Measurements from ENCODE around the gene PGAM1. TPM values are rescaled to one million over a fixed set of nuclear protein-coding genes. Genes with fewer than 3 reads are reported as not detected.

The PGAM1 gene
- total RNA-seq, 3 donors from 2014 or later = 1,128 to 1,173 (median 1,167) TPM

DNA sequence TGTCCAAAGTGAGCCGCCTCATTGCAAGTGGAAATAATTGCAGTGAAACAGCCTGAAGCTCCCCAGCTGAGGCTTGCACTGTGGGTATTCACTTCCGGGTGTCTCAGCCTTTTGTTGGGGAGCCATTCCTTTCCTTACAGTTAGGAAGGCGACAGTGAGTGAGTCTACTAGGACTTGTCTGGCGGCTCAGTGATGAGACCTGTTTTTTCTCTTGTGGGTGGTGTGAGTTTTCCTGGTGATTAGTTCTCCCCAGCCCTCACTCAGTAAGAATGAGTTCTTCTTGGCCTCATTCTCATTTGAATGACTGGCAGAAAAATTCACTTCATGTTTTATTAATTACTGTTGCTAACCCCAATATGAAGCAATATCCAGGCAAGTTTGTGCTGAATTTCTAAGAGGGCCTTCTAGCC, 2.6 kb downstream of the PGAM1 start:
- Mint-ChIP-seq H3K27me3 (ENCODE audit: low read depth) (no peaks in the 10 kb centered on the region), H3K36me3 (ENCODE audit: insufficient read depth) (peaks cover 36% of the 10 kb centered on the region), H3K4me1 (ENCODE audit: low read depth) (peaks cover 31% of the 10 kb centered on the region), H3K4me3 (peak overlapping the region; percentile 94), H3K9me3 (no peaks in the 10 kb centered on the region)
- no peak for ATAC-seq
- peak; percentile 45 for DNase-seq

DNA sequence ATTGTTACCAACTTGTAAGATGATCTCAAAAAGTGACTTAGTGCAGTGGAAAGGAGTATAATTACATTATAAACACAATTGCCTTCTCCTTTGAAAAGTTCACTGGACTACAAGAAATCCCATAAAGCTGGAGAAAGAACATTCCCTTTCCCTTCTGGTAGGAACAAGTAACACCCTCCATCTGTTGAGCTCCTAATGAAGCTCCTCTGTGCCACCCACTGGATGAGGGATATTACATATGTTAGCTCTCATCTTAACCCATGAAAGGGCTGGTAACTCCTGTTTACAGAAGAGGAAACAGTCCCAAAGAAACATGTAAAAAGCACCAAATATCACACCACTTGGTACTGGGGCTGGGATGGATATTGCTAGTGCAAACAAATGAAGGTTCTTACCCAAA, 8.1 kb downstream of the PGAM1 start:
- no peak for ATAC-seq
- peaks cover 29% of the 10 kb centered on the region for H3K36me3 Mint-ChIP-seq (ENCODE audit: insufficient read depth)

DNA sequence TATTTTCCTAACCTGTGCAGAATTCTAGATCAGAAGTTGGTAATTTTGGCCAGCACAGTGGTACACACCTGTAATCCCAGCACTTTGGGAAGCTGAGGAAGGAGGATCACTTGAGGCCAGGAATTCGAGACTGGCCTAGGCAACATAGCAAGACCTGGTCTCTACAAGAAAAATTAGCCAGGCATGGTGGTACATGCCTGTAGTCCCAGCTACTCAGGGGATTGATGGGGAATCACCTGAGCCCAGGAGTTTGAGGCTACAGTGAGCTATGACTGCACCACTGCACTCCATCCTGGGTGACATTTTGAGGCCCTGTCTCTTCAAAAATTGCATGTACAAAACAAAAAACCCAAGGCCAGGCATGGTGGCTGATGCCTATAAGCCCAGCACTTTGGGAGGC, 8.6 kb downstream of the PGAM1 start:
- ATAC-seq = peak in 1 of 2 donors; percentile 33
- no peaks in the 10 kb centered on the region for H3K9me3 Mint-ChIP-seq
- H3K4me1 Mint-ChIP-seq (ENCODE audit: low read depth) = peaks cover 7% of the 10 kb centered on the region
- DNase-seq = no peak
- H3K4me3 Mint-ChIP-seq = no peak overlapping the region
- peaks cover 25% of the 10 kb centered on the region for H3K36me3 Mint-ChIP-seq (ENCODE audit: insufficient read depth)
- no peaks in the 10 kb centered on the region for H3K27me3 Mint-ChIP-seq (ENCODE audit: low read depth)

More for the DNA sequence above, 8.1 kb downstream of the PGAM1 start:
- Mint-ChIP-seq H3K27me3 (ENCODE audit: low read depth) (no peaks in the 10 kb centered on the region), H3K4me1 (ENCODE audit: low read depth) (peaks cover 11% of the 10 kb centered on the region), H3K4me3 (no peak overlapping the region), H3K9me3 (no peaks in the 10 kb centered on the region)
- no peak for DNase-seq

GRCh38 chr10:97435211-97435610, 9.2 kb downstream of the PGAM1 start:
- H3K4me3 Mint-ChIP-seq = no peak overlapping the region
- ATAC-seq (no peak), DNase-seq (no peak)
- peaks cover 23% of the 10 kb centered on the region for H3K36me3 Mint-ChIP-seq (ENCODE audit: insufficient read depth)
- H3K9me3 Mint-ChIP-seq = no peaks in the 10 kb centered on the region
- H3K4me1 Mint-ChIP-seq (ENCODE audit: low read depth) = peaks cover 4% of the 10 kb centered on the region
- no peaks in the 10 kb centered on the region for H3K27me3 Mint-ChIP-seq (ENCODE audit: low read depth)

DNA sequence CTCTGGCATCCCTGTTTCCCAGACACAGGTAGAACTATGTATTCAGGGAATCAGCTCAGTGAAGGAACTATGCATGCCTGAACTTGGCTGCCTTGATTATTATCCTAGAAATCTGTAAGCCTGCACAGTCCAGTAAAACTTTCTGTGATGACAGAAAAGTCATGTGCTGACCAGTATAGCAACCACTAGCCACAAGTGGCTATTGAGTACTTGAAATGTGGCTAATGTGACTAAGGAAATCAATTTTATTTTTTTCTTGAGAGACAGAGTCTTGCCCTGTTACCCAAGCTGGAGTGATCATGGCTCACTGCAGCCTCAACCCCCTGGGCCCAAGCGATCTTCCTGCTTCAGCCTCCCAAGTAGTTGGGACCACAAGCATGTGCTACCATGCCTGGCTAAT, 16.3 kb downstream of the PGAM1 start:
- ATAC-seq = no peak
- no peaks in the 10 kb centered on the region for H3K9me3 Mint-ChIP-seq
- no peak overlapping the region for H3K4me3 Mint-ChIP-seq
- H3K36me3 Mint-ChIP-seq (ENCODE audit: insufficient read depth) = peaks cover 20% of the 10 kb centered on the region
- H3K27me3 Mint-ChIP-seq (ENCODE audit: low read depth) = no peaks in the 10 kb centered on the region
- DNase-seq = no peak
- peaks cover 29% of the 10 kb centered on the region for H3K4me1 Mint-ChIP-seq (ENCODE audit: low read depth)

DNA sequence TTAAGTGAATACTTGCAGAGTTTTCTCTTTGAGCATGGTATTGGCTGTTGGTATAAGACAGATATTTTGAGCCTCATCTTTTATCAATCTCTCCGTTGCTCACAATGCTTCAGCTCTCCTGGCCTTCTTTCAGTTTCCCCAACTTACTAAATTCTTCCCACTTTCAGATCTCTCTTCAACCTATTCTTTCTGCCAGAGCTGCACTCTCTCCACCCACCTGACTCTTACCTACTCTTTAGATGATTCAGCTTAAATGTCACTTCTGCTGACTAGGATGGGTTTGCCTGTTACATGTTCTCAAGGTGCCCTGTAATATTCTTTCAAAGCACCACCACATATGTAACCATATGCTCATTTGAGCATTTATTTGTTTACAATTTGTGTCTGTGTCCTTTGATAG, 18.2 kb downstream of the PGAM1 start:
- Mint-ChIP-seq H3K4me1 (ENCODE audit: low read depth) (peaks cover 43% of the 10 kb centered on the region), H3K36me3 (ENCODE audit: insufficient read depth) (peaks cover 17% of the 10 kb centered on the region), H3K9me3 (no peaks in the 10 kb centered on the region), H3K4me3 (peak overlapping the region; percentile 99), H3K27me3 (ENCODE audit: low read depth) (no peaks in the 10 kb centered on the region)
- ATAC-seq (peak; percentile 24 to 35), DNase-seq (no peak)

- H3K4me3 Mint-ChIP-seq = peak overlapping the region; percentile 99
- peaks cover 14% of the 10 kb centered on the region for H3K36me3 Mint-ChIP-seq (ENCODE audit: insufficient read depth)
- ATAC-seq (peak in 1 of 2 donors; percentile 1), DNase-seq (no peak)
- peaks cover 46% of the 10 kb centered on the region for H3K4me1 Mint-ChIP-seq (ENCODE audit: low read depth)
- no peaks in the 10 kb centered on the region for H3K27me3 Mint-ChIP-seq (ENCODE audit: low read depth)
- no peaks in the 10 kb centered on the region for H3K9me3 Mint-ChIP-seq
Observed at GRCh38 chr10:97445357-97445721, 19.3 kb downstream of the PGAM1 start.

DNA sequence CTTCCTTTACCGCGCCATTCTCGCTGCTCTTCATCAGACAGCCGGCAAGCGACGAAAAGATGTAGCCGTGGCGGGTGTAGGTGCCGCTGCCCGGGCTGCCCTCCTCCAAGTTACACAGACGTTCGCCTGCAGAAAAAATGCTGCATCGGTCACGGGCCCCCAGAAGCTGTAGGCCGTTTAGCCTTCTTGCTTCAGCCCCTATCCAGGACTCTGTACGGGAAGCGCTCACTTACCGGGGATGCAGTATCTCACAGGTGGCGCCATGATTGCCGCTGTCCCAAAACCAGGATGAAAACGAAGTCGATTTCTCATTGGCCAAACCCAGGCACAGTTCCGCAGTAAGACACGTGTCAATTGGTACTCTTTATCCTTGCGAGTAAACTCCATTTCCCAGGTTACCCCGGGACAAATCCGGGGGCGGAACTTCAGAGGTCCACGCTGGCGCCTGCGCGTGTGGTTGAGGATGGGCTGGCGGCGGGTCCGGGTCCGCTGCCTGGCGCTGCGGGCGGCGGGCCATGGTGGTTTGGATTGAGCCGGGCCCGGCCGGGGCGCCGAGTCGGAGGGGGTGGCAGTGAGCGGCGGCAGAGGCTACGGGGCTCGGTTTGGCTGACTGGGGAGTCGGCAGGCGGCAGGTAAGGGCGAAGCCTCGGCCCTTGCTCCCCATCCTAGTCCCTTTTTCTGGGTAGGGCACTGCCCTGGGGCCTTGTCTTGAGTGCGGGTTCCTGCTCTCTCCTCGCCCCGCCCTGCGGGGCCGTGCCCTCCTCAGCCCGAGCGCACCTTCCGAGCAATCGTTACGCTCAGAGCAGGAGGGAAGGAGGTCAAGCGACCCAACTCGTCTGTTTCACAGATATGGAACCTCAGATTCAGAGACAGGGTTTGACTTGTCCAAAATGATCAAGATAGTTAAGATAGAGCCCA, 20.0 kb downstream of the PGAM1 start, which contains the start of the genes EXOSC1 and ZDHHC16:
Gene EXOSC1, minus strand, starts transcription at position 285 of the 918 bp plus-strand sequence. Its CDS starts 21 bp downstream, at position 264.
Gene ZDHHC16, plus strand, starts transcription at position 454 of the 918 bp plus-strand sequence. CDS start 5,501 bp downstream, outside the sequence.
- Mint-ChIP-seq H3K4me1 (ENCODE audit: low read depth) (peaks cover 52% of the 10 kb centered on the region), H3K27me3 (ENCODE audit: low read depth) (no peaks in the 10 kb centered on the region), H3K9me3 (no peaks in the 10 kb centered on the region), H3K4me3 (peak within 1 kb of the TSS; percentile 99), H3K36me3 (ENCODE audit: insufficient read depth) (peaks cover 16% of the 10 kb centered on the region)
- DNase-seq (peak; percentile 85), ATAC-seq (peak; percentile 92 to 93)

DNA sequence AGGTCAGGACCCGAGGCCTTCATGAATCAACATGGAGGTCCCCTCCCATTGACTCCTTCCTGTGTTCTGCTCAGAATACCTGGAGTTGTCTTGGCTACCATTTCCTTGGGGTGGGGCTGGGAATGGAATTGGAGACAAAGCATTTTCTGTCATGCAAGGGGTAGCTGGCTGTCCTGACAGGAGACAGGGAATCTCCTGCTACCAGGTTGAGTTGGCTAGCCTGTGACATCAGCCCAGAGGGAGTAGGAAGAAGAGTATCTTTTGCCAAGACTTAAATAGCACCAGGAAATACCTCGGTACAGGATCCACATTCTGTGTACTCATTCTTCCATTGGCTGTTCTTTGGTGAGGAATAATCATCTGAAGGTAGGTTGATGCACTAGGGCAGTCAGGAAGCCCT, 24.8 kb downstream of the PGAM1 start:
- no peaks in the 10 kb centered on the region for H3K27me3 Mint-ChIP-seq (ENCODE audit: low read depth)
- H3K4me3 Mint-ChIP-seq = no peak overlapping the region
- DNase-seq (no peak), ATAC-seq (no peak)
- H3K9me3 Mint-ChIP-seq = no peaks in the 10 kb centered on the region
- H3K4me1 Mint-ChIP-seq (ENCODE audit: low read depth) = peaks cover 60% of the 10 kb centered on the region
- H3K36me3 Mint-ChIP-seq (ENCODE audit: insufficient read depth) = peaks cover 16% of the 10 kb centered on the region

GRCh38 chr10:97451605-97452004, 25.6 kb downstream of the PGAM1 start:
- H3K4me3 Mint-ChIP-seq = no peak overlapping the region
- H3K4me1 Mint-ChIP-seq (ENCODE audit: low read depth) = peaks cover 56% of the 10 kb centered on the region
- DNase-seq = no peak
- no peaks in the 10 kb centered on the region for H3K27me3 Mint-ChIP-seq (ENCODE audit: low read depth)
- peaks cover 16% of the 10 kb centered on the region for H3K36me3 Mint-ChIP-seq (ENCODE audit: insufficient read depth)
- H3K9me3 Mint-ChIP-seq = no peaks in the 10 kb centered on the region
- ATAC-seq = no peak

DNA sequence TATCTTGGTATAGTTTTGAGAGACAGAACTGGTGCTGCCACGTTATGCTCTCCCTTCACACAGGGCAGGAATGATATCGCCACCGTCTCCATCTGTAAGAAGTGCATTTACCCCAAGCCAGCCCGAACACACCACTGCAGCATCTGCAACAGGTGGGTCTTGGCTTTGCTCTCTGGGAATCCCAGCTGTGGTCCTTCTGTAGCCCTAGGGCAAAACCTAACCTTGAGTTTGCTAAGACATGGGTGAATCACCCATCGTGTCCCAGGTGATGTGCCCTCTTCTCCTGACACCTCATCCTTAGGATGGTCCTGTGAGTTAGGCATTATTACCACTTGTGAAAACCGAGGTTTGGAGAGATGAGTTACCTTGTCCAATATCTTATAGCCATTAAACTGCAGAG, 26.4 kb downstream of the PGAM1 start:
- peaks cover 16% of the 10 kb centered on the region for H3K36me3 Mint-ChIP-seq (ENCODE audit: insufficient read depth)
- H3K27me3 Mint-ChIP-seq (ENCODE audit: low read depth) = no peaks in the 10 kb centered on the region
- no peak overlapping the region for H3K4me3 Mint-ChIP-seq
- DNase-seq = no peak
- H3K4me1 Mint-ChIP-seq (ENCODE audit: low read depth) = peaks cover 49% of the 10 kb centered on the region
- no peak for ATAC-seq
- no peaks in the 10 kb centered on the region for H3K9me3 Mint-ChIP-seq

DNA sequence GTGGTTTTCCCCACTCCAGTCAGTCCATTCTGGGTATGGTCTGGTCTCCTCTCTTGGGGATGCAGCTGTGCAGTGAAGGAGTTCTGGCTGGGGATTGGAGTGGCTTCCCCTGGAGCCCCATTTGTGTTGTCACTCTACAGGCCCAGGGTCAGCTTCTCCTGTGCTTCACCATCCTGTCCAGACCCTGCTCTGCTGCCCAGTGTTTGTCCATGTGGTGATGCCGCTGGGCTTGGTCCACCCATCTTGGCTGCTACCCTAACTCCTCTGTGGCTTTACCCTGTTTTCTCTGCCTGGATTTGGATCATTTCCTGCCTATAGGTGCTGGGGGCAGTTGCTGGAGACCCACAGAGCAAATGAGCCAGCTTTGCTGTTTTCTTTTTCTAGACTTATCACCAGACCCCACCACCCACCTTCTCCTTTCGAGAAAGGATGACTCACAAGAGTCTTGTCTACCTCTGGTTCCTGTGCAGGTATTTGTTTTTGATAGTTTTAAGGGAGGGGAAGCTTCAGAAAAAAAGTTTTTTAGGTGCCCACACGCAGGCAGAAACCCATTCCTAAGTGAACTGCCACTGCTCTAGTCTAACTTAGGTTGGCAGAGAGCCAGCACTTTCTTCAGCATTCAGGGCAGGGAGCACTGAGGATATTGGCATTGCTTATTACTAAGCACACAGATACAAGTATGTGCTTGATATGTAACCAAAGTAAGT, 28.5 kb downstream of the PGAM1 start:
- H3K4me3 Mint-ChIP-seq = peak overlapping the region; percentile 30
- H3K36me3 Mint-ChIP-seq (ENCODE audit: insufficient read depth) = peaks cover 29% of the 10 kb centered on the region
- DNase-seq = peak; percentile 42
- no peaks in the 10 kb centered on the region for H3K27me3 Mint-ChIP-seq (ENCODE audit: low read depth)
- H3K4me1 Mint-ChIP-seq (ENCODE audit: low read depth) = peaks cover 35% of the 10 kb centered on the region
- no peaks in the 10 kb centered on the region for H3K9me3 Mint-ChIP-seq
- peak; percentile 84 to 86 for ATAC-seq

GRCh38 chr10:97456034-97456685, 30.2 kb downstream of the PGAM1 start:
- no peaks in the 10 kb centered on the region for H3K27me3 Mint-ChIP-seq (ENCODE audit: low read depth)
- DNase-seq (no peak), ATAC-seq (no peak)
- H3K36me3 Mint-ChIP-seq (ENCODE audit: insufficient read depth) = peaks cover 32% of the 10 kb centered on the region
- no peak overlapping the region for H3K4me3 Mint-ChIP-seq
- peaks cover 27% of the 10 kb centered on the region for H3K4me1 Mint-ChIP-seq (ENCODE audit: low read depth)
- no peaks in the 10 kb centered on the region for H3K9me3 Mint-ChIP-seq

DNA sequence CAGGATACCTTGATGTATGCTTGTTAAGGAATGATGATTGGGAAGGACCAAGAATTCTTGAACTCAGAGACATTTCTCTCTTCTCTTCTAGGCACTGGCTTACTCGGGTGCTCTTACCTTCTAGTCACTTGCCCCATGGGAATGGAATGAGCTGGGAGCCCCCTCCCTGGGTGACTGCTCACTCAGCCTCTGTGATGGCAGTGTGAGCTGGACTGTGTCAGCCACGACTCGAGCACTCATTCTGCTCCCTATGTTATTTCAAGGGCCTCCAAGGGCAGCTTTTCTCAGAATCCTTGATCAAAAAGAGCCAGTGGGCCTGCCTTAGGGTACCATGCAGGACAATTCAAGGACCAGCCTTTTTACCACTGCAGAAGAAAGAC, 30.7 kb downstream of the PGAM1 start:
- Mint-ChIP-seq H3K4me1 (ENCODE audit: low read depth) (peaks cover 25% of the 10 kb centered on the region), H3K4me3 (no peak overlapping the region), H3K9me3 (no peaks in the 10 kb centered on the region), H3K27me3 (ENCODE audit: low read depth) (no peaks in the 10 kb centered on the region), H3K36me3 (ENCODE audit: insufficient read depth) (peaks cover 35% of the 10 kb centered on the region)
- DNase-seq (no peak), ATAC-seq (no peak)
